Keratinocyte (primary cell): ENCODE measurements around the gene TPRN.

Source experiments
- EZH2 ChIP-seq: IDR thresholded peaks from one replicate; pipeline ENCODE4 v1.6.1; 2012; ENCODE audit warnings: inconsistent platforms, mild to moderate bottlenecking, low read length, moderate library complexity
- TF ChIP-seq, protein P1 (sequence below), 3 experiments: IDR thresholded peaks in 1 of 3; conservative IDR thresholded peaks in 1 of 3; optimal IDR thresholded peaks in 1 of 3; 2 replicates in 2 of 3; 3 replicates in 1 of 3; pipeline versions ENCODE3 to v1.5.1; 2011; ENCODE audit warnings: low read length in 3 of 3, mild to moderate bottlenecking in 3 of 3, moderate library complexity in 2 of 3, control low read depth in 1 of 3, inconsistent platforms in 1 of 3; ENCODE audit not compliant: insufficient read depth in 2 of 3; ENCODE audit errors: extremely low read depth in 1 of 3

DNA sequence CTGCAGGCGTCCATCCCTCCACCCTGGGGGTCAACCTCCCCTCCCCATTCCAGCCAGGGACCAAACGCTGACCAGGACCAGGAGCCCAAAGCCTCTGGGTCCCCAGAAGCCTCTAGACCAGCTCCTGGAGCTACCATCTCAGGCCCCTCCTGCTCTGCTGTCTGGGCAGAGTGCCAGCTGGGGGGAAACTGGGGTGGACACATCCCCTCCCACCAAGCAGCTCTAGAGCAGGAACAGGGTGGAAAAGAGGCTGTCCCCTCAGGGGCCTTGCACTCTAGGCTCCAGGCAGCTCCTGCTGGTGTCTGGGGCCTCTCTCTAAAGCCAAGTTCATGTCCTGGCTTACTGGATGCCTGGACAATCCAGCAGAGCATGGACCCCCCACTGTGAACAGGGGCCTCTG, 7.7 kb downstream of the TPRN start:
- TF ChIP-seq, protein P1, sequence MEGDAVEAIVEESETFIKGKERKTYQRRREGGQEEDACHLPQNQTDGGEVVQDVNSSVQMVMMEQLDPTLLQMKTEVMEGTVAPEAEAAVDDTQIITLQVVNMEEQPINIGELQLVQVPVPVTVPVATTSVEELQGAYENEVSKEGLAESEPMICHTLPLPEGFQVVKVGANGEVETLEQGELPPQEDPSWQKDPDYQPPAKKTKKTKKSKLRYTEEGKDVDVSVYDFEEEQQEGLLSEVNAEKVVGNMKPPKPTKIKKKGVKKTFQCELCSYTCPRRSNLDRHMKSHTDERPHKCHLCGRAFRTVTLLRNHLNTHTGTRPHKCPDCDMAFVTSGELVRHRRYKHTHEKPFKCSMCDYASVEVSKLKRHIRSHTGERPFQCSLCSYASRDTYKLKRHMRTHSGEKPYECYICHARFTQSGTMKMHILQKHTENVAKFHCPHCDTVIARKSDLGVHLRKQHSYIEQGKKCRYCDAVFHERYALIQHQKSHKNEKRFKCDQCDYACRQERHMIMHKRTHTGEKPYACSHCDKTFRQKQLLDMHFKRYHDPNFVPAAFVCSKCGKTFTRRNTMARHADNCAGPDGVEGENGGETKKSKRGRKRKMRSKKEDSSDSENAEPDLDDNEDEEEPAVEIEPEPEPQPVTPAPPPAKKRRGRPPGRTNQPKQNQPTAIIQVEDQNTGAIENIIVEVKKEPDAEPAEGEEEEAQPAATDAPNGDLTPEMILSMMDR (optimal IDR thresholded peaks at IDR 0.05 in 1 of 3, IDR thresholded peaks at IDR 0.05 in 1 of 3, conservative IDR thresholded peaks at IDR 0.05 in 1 of 3; ENCODE audit: extremely low read depth in 1 of 3, insufficient read depth in 2 of 3, low read length in 3 of 3): no peak
- no peak for TF ChIP-seq EZH2
